Upper lobe of right lung (tissue), 1 donor: Measurements from ENCODE around the gene TYRO3. TPM values are rescaled to one million over a fixed set of nuclear protein-coding genes. Genes with fewer than 3 reads are reported as not detected.
"Not testable (repeated sequence)": the region's sequence is repeated elsewhere in the genome, so short reads cannot be mapped to it uniquely, and the experiment has no call there.

ENCODE experiments used
- ATAC-seq: fragments of 200-7000 bp; cut with Tn5 transposase; one replicate; pipeline ENCODE4 v1.9.1; 2020; ENCODE audit warnings: mild to moderate bottlenecking, moderate library complexity
- DNase-seq: peaks from one replicate; pipeline ENCODE4 v3.0.0-alpha.2; 2020
- H3K27ac ChIP-seq: fragments of 200-600 bp; one replicate; pipeline ENCODE4 v1.8.0; 2022
- H3K27me3 ChIP-seq: fragments of 200-600 bp; one replicate; pipeline ENCODE4 v1.8.0; 2022; ENCODE audit warnings: mild to moderate bottlenecking
- H3K36me3 ChIP-seq: fragments of 200-600 bp; one replicate; pipeline ENCODE4 v1.8.0; 2022
- H3K4me1 ChIP-seq: fragments of 200-600 bp; one replicate; pipeline ENCODE4 v1.8.0; 2022
- H3K4me3 ChIP-seq: fragments of 200-600 bp; one replicate; pipeline ENCODE4 v1.8.0; 2022; ENCODE audit warnings: mild to moderate bottlenecking
- H3K9me3 ChIP-seq: fragments of 200-600 bp; one replicate; pipeline ENCODE4 v1.8.0; 2022
- intact Hi-C: fragments of 100-400 bp; cut with DNase I; formaldehyde crosslinking; loops from one replicate; pipeline ENCODE4 v1.11.0; 2022
- total RNA-seq: library from RNA; stranded (reverse); fragmentation: NEBNext Ultra II Directional; extraction: Animal tissue kit (Norgen Biotek cat#: 25700); gene quantifications from one replicate; pipeline ENCODE4 v1.2.1, GENCODE V29; 2021
- TF ChIP-seq, protein P1 (sequence below): fragments of 200-600 bp; IDR thresholded peaks from one replicate; pipeline ENCODE4 v1.8.0; 2022; ENCODE audit warnings: antibody characterized with exemption
- donor health status: DM: no; HTN: yes; CAD: no; lungs with severe emphysema.

The TYRO3 gene
- total RNA-seq, 1 donor from 2014 or later, result 22.6 TPM

DNA sequence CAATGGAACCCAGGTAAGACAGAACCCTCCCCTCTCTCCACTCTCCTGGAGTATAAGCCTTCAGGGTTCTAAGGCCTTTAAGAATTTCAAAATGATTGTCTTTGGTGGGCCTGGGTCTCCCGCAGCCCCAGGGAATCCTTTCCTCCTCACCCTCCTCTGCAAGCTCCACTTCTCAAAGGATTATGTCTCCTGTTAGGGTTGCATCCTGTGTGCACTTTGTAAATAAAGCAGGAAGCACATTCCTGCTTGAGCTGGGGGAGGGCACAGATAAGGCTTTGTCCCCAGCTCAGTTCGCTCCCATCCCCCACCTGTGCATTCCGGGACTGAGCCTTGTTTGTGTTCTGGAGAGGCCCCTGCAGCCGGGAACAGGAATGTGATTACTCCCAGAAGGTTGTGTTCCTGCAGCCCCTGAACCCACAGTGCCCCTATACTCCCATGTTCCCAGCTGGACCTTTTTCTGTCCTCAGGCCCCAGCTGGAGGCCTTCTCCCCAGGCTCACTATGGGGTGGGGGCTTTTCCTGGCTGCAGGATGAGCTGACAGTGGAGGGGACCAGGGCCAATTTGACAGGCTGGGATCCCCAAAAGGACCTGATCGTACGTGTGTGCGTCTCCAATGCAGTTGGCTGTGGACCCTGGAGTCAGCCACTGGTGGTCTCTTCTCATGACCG, 9.5 kb downstream of the TYRO3 start:
- intact Hi-C loops, result no loop called here
- DNase-seq, result no peak
- peaks cover 5% of the 10 kb centered on the region for H3K36me3 ChIP-seq
- no peak overlapping the region for H3K27ac ChIP-seq
- no peaks in the 10 kb centered on the region for H3K4me1 ChIP-seq
- ATAC-seq, result peak; percentile 46
- H3K27me3 ChIP-seq, result no peaks in the 10 kb centered on the region
- TF ChIP-seq, protein P1, sequence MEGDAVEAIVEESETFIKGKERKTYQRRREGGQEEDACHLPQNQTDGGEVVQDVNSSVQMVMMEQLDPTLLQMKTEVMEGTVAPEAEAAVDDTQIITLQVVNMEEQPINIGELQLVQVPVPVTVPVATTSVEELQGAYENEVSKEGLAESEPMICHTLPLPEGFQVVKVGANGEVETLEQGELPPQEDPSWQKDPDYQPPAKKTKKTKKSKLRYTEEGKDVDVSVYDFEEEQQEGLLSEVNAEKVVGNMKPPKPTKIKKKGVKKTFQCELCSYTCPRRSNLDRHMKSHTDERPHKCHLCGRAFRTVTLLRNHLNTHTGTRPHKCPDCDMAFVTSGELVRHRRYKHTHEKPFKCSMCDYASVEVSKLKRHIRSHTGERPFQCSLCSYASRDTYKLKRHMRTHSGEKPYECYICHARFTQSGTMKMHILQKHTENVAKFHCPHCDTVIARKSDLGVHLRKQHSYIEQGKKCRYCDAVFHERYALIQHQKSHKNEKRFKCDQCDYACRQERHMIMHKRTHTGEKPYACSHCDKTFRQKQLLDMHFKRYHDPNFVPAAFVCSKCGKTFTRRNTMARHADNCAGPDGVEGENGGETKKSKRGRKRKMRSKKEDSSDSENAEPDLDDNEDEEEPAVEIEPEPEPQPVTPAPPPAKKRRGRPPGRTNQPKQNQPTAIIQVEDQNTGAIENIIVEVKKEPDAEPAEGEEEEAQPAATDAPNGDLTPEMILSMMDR, result no peak
- H3K9me3 ChIP-seq, result no peaks in the 10 kb centered on the region
- no peak overlapping the region for H3K4me3 ChIP-seq

DNA sequence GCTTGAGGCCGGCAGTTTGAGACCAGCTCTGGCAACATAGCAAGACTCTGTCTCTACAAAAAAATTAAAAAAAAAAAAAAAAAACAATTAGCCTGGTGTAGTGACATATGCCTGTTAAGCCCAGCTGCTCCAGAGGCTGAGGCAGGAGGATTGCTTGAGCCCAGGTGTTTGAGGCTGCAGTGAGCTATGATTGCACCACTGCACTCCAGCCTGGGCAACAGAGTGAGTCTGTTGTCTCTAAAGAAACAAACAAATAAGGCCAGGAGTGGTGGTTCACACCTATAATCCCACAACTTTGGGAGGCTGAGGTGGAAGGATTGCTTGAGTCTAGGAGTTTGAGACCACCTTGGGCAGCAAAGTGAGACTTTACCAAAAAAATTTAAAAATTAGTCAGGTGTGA, 10.2 kb downstream of the TYRO3 start:
- H3K4me3 ChIP-seq, intact Hi-C loops, H3K27me3 ChIP-seq, H3K27ac ChIP-seq, H3K9me3 ChIP-seq, DNase-seq, ATAC-seq, H3K36me3 ChIP-seq, H3K4me1 ChIP-seq: not testable (repeated sequence)

DNA sequence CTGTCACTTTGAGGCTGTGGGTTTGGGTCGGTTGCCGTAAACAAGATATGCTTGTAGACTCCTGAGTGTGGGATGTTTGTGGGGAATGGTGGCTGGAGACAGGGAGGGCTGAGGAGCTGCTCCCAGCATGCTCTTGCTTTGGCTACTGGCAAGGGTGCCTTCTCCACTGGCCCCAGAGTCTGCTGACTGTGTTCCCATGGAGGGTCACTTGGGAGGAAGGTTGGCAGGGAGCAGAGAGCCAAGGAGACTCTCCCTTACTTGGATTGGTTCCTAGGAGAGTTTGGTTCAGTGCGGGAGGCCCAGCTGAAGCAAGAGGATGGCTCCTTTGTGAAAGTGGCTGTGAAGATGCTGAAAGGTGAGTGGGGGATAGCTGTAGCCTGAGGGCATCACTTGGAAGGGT, 11.8 kb downstream of the TYRO3 start:
- Histone ChIP-seq H3K27me3 (no peaks in the 10 kb centered on the region), H3K36me3 (peaks cover 7% of the 10 kb centered on the region), H3K4me1 (no peaks in the 10 kb centered on the region), H3K27ac (no peak overlapping the region), H3K9me3 (no peaks in the 10 kb centered on the region), H3K4me3 (no peak overlapping the region)
- no peak for DNase-seq
- no peak for ATAC-seq
- TF ChIP-seq, protein P1, result no peak
- intact Hi-C loops, result no loop called here

DNA sequence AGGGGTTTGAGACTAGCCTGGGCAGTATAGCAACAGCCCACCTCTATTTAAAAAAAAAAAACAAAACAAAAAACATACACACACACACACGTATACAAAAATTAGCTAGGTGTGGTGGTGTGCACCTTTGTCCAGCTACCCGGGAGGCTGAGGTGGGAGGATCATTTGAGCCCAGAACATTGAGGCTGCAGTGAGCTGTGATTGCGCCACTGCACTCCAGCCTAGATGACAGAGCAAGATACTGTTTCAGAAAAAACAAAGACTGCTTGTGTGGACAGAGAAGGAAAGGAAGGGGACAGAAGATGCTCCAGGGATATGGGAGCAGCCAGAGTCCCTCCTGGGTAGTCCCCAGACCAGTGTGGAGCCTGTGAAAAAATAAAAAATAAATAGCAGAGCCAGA, 12.9 kb downstream of the TYRO3 start:
- H3K4me1 ChIP-seq, result no peaks in the 10 kb centered on the region
- intact Hi-C loops, result no loop called here
- ATAC-seq, result no peak
- TF ChIP-seq, protein P1, result no peak
- H3K27me3 ChIP-seq, result no peaks in the 10 kb centered on the region
- no peak overlapping the region for H3K27ac ChIP-seq
- DNase-seq, result no peak
- no peak overlapping the region for H3K4me3 ChIP-seq
- H3K36me3 ChIP-seq, result peaks cover 7% of the 10 kb centered on the region
- H3K9me3 ChIP-seq, result no peaks in the 10 kb centered on the region

DNA sequence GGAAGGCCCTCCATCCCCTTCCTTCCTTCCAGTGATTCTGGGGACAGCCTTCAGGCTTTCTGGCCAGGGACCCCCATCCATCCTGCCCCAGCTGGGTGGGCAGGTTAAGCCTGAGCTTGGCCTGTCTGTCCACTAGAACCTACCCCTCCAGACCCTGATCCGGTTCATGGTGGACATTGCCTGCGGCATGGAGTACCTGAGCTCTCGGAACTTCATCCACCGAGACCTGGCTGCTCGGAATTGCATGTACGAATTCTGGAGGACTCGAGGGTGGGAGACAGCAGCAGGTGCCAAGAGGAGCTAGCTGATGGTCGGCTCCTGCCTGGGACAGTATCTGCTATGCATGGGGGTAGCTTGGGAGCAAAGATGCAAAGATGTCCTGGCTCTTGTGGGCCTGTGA, 13.9 kb downstream of the TYRO3 start:
- Histone ChIP-seq H3K9me3 (no peaks in the 10 kb centered on the region), H3K27ac (no peak overlapping the region), H3K27me3 (no peaks in the 10 kb centered on the region), H3K36me3 (peaks cover 7% of the 10 kb centered on the region), H3K4me3 (no peak overlapping the region), H3K4me1 (no peaks in the 10 kb centered on the region)
- intact Hi-C loops, result no loop called here
- TF ChIP-seq, protein P1, result no peak
- no peak for ATAC-seq
- no peak for DNase-seq

DNA sequence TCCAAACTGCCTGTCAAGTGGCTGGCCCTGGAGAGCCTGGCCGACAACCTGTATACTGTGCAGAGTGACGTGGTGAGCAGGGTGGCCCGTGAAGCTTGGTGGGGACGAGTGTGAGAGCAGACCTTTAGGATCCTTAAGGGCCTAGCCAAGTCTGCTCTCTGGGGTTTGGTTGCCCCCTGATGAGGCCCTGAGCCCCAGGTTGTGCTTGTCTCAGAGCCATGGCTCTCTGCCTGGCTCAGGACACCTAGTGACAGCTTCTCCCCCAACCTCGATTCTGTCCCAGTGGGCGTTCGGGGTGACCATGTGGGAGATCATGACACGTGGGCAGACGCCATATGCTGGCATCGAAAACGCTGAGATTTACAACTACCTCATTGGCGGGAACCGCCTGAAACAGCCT, 14.4 kb downstream of the TYRO3 start:
- ATAC-seq (no peak), DNase-seq (no peak)
- Histone ChIP-seq H3K36me3 (peaks cover 7% of the 10 kb centered on the region), H3K9me3 (no peaks in the 10 kb centered on the region), H3K27me3 (no peaks in the 10 kb centered on the region), H3K4me3 (no peak overlapping the region), H3K4me1 (no peaks in the 10 kb centered on the region), H3K27ac (no peak overlapping the region)
- TF ChIP-seq, protein P1, result no peak
- intact Hi-C loops, result no loop called here
